Measurements from ENCODE around the gene SLC8A3. TPM values are rescaled to one million over a fixed set of nuclear protein-coding genes. Genes with fewer than 3 reads are reported as not detected.

SLC8A3 gene
- total and polyA plus RNA-seq, 2 of the 13 experiments (the other 11 are each of a cell fraction or from before 2014, with no cell fraction given): 0.01 to 0.02 TPM

GRCh38 chr14:70045844-70046535 lies 142.8 kb downstream of the SLC8A3 start (continued):
- TF ChIP-seq TBL1XR1 (IDR thresholded peaks at IDR 0.05; ENCODE audit: borderline replicate concordance, low read length, partially characterized antibody): peak; percentile 40
- no peak for TF ChIP-seq MAFK (conservative IDR thresholded peaks at IDR 0.05 in 1 of 2, IDR thresholded peaks at IDR 0.05 in 1 of 2; ENCODE audit: low read length in 2 of 2)
- TF ChIP-seq SATB2 (CRISPR knock-in tag; IDR thresholded peaks at IDR 0.05): no peak
- TF ChIP-seq ARID5B (CRISPR knock-in tag; IDR thresholded peaks at IDR 0.05): peak; percentile 67
- peak; percentile 76; the same call in 1 of the 2 replicates for TF ChIP-seq MTA1 (CRISPR knock-in tag; IDR thresholded peaks at IDR 0.05; ENCODE audit: borderline replicate concordance)
- TF ChIP-seq ZSCAN9 (CRISPR knock-in tag; IDR thresholded peaks at IDR 0.05; ENCODE audit: borderline replicate concordance): peak; percentile 55; the same call in 1 of the 2 replicates
- 0 out of 2 replicates have a peak, but pooled peaks have one; percentile 21 for TF ChIP-seq MAZ (IDR thresholded peaks at IDR 0.05; ENCODE audit: borderline replicate concordance, low read depth, low read length)
- TF ChIP-seq MAZ (CRISPR knock-in tag; IDR thresholded peaks at IDR 0.05; ENCODE audit: low read depth): 0 out of 2 replicates have a peak, but pooled peaks have one; percentile 43
- TF ChIP-seq POGK (CRISPR knock-in tag; conservative IDR thresholded peaks at IDR 0.05): no peak; the same call in 1 of the 2 replicates
- peak; percentile 79 for TF ChIP-seq GATAD2A (CRISPR knock-in tag; IDR thresholded peaks at IDR 0.05)
- TF ChIP-seq, protein P1, sequence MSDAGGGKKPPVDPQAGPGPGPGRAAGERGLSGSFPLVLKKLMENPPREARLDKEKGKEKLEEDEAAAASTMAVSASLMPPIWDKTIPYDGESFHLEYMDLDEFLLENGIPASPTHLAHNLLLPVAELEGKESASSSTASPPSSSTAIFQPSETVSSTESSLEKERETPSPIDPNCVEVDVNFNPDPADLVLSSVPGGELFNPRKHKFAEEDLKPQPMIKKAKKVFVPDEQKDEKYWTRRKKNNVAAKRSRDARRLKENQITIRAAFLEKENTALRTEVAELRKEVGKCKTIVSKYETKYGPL (CRISPR knock-in tag; IDR thresholded peaks at IDR 0.05): no peak
- TF ChIP-seq, protein P2, sequence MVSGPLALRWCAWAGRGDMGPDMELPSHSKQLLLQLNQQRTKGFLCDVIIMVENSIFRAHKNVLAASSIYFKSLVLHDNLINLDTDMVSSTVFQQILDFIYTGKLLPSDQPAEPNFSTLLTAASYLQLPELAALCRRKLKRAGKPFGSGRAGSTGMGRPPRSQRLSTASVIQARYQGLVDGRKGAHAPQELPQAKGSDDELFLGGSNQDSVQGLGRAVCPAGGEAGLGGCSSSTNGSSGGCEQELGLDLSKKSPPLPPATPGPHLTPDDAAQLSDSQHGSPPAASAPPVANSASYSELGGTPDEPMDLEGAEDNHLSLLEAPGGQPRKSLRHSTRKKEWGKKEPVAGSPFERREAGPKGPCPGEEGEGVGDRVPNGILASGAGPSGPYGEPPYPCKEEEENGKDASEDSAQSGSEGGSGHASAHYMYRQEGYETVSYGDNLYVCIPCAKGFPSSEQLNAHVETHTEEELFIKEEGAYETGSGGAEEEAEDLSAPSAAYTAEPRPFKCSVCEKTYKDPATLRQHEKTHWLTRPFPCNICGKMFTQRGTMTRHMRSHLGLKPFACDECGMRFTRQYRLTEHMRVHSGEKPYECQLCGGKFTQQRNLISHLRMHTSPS (CRISPR knock-in tag; IDR thresholded peaks at IDR 0.05; ENCODE audit: low read depth): peak; percentile 44; the same call in 1 of the 2 replicates
- TF ChIP-seq ZKSCAN8 (CRISPR knock-in tag; IDR thresholded peaks at IDR 0.05; ENCODE audit: borderline replicate concordance): peak; percentile 31; the same call in 1 of the 2 replicates
- peak; percentile 65; the same call in 1 of the 2 replicates for TF ChIP-seq ZNF253 (CRISPR knock-in tag; IDR thresholded peaks at IDR 0.05; ENCODE audit: borderline replicate concordance)
- TF ChIP-seq, protein P3, sequence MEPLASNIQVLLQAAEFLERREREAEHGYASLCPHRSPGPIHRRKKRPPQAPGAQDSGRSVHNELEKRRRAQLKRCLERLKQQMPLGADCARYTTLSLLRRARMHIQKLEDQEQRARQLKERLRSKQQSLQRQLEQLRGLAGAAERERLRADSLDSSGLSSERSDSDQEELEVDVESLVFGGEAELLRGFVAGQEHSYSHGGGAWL (CRISPR knock-in tag; IDR thresholded peaks at IDR 0.05): peak; percentile 77
- TF ChIP-seq UBTF (CRISPR knock-in tag; IDR thresholded peaks at IDR 0.05): no peak
- TF ChIP-seq ZNF552 (CRISPR knock-in tag; IDR thresholded peaks at IDR 0.05; ENCODE audit: borderline replicate concordance): no peak
